ENCODE data around the gene LANCL1.

Gene LANCL1, protein sequence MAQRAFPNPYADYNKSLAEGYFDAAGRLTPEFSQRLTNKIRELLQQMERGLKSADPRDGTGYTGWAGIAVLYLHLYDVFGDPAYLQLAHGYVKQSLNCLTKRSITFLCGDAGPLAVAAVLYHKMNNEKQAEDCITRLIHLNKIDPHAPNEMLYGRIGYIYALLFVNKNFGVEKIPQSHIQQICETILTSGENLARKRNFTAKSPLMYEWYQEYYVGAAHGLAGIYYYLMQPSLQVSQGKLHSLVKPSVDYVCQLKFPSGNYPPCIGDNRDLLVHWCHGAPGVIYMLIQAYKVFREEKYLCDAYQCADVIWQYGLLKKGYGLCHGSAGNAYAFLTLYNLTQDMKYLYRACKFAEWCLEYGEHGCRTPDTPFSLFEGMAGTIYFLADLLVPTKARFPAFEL

DNA sequence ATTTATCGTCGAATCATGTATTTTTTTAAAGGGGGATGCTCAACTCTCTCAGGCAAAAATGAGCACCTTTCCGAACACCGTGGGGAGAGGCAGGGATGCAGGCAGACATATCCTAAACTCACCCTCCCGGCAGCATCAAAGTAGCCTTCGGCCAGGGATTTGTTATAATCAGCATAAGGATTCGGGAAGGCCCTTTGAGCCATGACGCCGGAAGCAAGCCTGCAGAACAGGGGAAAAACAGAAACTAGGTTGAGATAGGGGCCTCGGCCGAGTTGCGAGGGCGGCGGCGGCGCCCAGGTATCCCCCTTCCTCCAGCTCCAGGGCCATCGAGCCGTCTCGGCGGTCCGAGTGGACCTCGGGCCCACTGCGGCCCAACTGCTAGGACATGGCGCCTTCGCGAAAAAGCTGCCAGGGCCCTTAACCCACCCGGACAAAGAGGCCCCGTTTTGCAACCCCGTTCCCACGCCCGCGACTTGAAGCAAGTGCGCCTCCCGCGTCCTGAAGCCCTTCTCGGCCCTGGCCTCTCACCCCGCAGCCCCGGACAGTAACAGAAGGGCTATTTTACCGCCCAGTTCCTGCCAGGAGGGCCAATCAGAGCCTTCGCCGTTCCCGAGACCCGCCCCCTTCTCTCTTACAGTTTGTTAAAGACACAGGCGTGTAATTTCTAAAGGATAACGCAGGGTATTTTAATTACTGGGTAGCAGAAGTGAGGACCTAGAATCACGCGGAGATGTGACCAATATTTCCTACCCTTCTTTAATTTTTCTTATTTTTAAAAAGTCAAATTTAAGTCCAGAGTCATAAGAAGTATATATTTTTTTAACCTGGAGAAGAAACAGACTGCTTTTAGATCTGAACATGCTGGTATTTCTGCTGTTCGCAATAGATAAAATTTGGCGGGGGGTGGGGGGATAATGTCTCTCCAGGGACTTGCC, at the start of gene LANCL1:
LANCL1 (minus strand) TSS at position 566 of the 935 bp plus-strand sequence; CDS start at position 203, 363 bp downstream.
- DNase-seq: peak; percentile 93

DNA sequence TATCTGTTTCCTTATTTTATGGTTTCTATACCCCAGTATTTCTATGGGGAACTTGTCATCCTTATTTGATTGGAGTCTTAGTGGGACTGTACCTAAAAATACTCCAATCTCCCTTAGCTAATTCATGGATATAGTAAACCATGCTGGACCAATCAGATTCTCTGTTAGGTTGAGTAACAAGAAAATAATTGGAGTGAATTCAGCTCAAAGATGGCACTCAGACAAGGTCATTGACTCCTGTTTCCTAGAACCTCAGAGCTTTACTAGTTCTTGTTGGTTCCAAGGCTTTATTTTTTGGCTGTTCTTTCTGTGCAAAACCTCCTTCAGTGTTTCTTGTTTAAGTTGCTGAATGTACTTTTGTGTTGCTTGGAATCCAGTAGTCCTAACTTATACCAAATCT, 48.0 kb upstream of the LANCL1 start:
- DNase-seq: no peak

DNA sequence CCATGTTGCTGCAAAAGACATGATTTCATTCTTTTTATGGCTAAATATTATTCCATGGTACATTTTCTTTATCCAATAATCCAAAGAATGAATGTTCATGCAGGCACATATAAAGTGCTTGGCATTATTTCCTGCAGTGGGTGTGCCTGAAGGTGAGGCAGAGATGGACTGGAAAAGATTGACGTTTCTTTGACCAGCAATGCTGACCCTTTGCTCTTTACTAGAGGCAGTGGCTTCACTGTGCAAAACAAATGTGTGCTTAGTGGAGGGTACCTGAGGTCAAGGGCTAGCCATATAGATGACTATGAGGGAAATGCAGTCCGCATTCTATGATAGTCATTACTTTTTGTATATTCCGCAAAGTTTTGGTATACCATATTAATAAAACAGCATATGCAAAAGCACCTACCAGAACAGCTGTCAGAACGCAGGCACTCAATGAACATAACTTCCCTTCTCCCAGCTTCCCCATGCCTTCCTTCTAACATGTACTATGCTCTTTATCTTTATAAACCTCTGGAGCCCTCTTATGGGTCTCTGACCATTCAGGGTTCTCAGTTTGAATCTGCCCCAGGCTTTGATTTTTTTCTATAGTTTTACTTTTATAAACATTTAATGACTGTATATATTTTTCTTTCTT, 47.2 kb upstream of the LANCL1 start:
- no peak for DNase-seq

DNA sequence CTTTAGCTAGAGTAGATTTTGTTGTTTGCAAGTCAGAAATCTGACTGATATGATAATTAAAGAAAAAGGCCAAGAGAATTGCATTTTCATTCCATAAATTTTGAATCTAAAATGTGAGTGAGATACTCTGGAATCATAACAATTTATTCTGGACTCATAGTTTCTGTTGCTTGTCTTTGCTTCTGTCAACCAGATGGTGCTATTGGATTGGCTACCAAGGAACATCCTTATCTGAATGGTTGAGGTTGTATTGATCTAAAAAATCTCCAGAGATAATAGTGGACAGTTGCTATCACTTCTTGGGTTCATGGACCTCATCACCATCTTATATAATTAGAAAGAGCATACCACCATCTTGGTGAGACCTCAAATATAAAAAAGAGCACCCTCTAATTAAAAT, 45.8 kb upstream of the LANCL1 start:
- no peak for DNase-seq

DNA sequence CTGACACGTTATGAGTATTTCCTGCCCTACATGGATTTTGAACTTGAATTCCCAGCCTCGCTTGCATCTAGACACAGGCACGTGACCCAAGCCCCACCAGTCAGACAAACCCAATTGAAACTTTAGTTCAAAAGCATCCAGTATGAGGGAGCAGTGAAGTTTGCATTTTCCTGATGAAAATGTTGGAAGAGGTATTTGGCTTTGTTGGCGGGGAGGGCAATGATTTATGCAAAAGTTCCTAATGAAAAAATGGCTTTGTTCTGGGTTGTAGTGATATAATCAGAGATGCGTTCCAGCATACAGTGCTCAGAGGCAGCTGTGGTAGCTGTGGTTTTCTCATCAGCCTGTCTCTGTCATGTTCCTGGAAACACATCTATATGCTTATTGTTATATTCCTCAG, 43.0 kb upstream of the LANCL1 start:
- DNase-seq: no peak

DNA sequence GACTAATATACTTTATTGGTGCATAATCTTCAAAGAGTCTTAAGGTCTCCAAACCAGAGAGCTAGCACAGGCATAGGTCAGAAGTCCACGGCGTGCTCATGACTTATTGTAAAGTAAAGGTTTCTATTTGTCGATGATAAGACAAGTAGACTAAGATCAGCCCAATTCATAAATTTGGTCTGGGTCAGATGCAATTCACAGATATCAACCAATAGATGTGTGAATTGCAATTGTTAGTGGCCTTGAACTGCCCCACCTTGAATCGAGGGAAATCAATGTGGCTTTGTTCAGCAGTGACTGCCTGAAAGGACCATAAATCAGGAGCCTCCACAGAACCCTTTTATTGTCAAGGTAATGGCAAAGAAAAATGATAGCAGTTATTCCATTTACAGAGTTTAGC, 40.7 kb upstream of the LANCL1 start:
- DNase-seq: no peak

DNA sequence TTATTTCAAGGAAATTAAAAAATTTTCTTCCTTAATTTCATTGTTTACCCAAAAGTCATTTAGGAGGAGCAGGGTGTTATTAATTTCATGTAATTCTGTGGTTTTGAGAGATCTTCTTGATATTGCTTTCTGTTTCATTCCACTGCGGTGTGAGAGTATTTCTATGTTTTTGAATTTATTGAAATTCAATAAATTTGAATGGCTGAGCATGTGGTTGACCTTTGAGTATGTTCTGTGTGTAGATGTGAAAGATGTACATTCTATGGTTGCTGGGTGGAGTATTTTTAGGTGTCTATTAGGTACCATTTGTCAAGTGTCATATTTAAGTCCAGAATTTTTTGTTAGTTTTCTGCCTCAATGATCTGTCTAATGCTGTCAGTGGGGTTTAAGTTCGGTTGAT, 39.4 kb upstream of the LANCL1 start:
- DNase-seq: no peak

DNA sequence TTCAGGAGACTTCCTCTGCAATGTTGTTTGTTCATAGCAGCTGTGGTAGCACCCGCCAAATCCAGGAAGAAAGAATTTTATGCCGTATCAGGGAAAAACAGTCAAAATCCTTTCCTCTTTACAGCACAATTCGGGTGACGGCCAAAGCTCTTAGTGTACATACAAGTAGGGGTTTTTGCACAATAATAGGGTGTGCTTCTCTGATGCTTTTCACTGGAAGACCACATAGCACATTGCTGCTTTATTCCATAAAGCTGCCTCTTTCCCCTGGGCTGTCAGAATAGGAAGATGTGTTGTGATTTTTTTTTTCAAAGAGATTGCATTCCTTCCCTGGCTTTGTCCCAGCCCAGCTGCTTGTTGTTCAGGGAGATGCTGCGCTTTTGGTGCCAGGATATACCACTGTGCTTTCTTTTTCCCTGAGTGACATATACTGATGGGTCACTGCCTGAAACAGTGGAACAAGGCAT, 27.2 kb upstream of the LANCL1 start:
- DNase-seq: peak; percentile 46

DNA sequence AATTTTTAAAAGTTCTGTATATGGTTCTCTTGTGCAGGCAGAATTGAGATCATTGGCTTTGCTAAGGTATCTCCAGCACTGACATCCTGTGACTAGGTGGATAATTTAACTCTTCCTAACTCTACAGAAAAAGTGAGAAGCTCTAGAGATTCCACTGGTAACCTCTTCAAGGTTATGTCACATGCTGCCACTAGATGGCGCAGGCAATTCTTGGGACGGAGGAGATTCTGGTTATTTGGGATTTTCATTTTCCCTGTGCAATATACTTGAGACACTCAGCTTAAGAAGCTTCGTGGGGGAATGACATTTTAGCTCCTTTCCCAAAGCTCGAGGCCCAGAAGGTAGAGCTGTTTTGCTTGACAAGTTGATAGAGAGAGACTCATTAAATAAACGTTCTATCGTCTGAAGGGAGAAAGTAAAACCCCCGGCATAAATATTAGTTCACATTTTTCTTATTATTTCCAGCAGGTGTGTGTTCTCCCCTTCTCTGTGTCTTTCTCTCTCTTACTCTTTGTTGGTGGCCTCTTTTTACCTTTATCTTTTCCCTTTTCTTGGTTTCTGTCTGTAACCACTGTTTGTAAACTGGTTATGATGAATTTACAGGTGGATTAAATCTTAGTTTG, 26.6 kb upstream of the LANCL1 start:
- peak; percentile 44 for DNase-seq

DNA sequence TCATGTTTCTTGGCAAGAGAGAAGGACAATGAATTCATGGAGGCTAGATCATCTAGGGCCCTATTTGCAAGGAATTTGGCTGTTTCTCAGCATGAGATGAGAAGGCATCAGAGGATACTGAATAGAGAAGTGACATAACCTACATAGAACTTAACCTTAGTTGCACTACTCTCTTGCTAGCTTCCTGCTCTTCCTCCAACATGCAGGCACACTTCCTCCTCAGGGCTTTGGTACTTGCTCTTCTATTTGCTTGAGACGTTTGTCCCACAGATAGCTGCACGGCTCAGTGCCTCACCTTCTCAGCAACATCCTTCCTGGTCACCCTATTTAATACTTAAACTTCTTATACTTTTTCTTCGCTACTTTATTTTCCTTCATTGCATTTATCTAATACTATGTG, 20.0 kb upstream of the LANCL1 start:
- DNase-seq: no peak

DNA sequence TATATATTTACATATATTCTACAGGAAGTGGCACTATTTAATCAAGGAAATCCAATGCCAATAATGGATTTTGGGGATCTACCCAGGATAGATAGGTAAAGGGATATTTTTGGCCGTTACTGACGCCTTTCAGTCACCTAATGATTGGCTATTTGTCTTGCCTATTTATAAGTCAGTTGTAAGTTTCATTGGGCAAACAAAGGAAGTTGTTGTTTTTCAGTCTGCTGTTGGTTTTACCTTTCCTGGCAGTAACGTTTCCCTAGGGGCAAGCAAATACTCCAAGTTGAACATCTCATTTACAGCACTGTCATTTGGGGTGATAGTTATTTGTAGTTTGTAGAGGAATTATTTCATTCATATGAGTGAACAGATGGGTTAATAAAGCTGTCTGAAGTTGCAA, 17.0 kb upstream of the LANCL1 start:
- DNase-seq: no peak

DNA sequence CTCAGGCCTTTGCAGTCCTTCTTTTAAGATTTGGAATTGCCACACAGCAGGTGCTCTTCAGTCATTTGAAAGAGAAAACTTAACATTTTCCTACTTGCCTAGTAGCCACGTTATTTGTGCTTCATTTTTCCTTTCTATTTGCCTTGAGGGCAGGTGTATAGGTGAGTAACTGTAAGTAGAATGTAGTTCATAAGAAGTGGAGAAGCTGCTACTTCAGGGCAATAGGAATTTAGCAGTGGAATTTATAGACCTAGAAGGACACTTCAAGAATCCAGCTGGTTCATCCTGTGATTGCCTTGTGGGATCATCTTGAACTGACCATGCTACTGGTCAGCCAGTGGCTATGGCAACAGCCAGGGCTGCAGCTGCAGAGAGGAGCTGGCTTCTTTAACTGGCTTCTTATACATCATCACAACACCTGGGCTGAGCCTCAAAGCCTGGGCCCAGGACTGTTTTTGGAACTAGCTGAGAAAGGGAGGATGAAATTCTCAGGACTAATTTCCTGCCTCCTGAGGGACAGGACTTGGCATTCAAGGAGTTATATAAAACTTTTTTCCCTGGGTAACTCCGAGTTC, 5.1 kb upstream of the LANCL1 start:
- DNase-seq: no peak

DNA sequence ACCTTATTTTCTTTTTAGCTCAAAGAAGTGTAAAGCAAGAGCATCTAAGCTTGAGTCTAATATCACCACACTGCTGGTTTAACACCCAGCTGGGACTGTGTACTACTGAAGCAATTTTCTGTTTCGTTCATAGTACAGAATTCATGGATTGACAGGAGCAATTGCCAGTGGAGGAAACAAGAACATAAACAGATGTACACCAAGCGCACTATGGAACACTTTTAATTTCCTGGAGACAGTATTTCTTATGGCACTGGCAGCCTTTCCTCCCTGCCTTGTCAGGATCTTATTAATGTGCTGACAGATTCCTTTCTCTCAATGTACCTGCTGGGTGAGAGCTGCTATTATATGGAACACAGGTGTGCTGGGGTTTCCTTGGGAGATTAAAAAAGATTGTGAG, 4.2 kb upstream of the LANCL1 start:
- DNase-seq: no peak

DNA sequence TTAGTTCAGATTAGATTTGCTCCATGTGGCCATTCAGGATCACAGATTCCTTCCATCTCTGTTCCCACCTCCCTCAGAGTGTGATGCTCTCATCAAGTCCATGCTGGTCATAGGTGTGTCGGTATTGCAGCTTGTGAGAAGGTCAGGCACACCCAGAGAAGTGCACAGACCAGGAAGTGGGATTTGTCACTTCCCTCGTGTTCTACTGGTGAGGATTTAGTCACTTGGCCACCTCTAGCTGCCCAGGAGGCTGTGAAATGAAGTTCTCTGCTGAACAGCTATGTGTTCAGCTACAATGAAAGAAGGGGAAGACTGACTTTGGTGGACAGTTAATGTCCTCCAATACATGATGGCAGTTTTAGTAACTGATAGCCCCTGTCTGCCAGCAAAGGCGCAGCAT, 3.5 kb upstream of the LANCL1 start:
- DNase-seq: no peak

DNA sequence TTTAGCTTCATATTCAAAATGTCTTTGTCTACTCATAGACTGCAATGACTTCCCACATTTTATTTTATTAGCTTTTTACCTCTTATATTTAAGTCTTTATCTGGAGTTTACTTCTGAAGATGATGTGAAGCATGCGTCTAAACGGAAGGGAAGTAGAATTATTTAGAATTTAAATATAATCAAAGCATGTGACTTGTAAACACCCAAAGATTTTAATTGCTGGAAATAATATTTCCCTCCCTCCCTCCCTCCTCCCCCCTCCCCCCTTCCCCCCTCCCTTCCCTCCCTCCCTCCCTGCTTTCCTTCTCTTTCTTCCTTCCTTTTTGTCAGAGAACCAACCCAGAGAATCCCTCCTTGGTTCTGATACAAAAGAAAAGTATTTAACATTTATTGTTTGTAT, 2.1 kb upstream of the LANCL1 start:
- DNase-seq: no peak

DNA sequence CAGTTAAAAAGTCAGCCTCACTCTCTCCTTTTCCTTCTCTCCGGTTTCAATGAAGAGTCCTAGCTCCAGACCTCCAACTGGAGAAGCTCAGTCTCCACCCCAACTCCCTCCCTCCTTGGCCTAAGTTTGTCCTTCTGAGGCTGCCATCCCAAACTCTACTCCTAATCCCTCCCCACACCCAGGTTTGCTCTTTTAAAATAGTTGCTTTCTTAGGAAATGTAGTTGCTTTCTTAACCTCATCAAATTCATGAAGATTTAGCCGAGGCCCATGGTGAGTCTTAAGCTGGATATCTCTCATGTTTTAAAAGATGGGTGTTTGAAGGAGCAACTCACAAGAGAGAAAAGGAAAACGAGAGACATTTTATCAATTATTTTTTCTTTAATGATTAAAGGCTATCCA, 937 bp upstream of the LANCL1 start:
- peak; percentile 8 for DNase-seq

DNA sequence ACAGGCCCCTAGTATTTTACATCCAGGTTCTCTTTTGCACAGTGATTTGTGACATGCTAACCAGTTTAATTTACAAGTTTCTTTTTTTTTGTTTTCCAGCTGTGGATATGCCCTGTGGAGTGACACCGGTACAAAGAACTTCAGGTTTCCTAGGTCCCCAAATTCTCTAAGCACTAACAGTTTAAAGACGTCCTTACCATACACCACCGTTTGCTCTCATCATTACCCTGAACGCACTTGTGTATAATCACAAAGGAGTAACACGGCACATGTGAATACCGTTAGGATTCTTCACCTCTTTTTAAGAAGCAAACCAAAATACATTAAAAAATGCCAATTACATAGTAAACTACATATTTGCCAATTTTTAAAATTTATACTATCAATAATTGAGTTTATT, 853 bp downstream of the LANCL1 start:
- peak; percentile 38 for DNase-seq

DNA sequence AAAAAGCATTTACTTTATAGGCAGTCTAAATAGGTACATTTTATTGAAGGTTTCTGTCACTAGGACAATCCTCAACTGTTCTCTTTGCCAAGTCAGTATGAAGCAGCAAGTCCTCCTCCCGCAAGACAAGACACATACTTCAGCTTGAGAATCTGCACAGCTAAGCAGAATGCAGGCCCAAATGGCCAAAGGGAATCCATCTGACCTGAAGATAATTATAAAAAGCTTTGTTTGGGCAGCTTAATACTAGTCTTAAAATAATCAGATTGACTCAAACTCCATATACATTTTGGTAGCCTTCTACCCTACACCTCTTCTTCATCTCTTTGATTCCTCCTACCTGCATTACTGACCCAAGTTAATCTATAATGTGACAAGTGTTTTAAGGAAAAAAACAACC, 1.8 kb downstream of the LANCL1 start:
- no peak for DNase-seq

DNA sequence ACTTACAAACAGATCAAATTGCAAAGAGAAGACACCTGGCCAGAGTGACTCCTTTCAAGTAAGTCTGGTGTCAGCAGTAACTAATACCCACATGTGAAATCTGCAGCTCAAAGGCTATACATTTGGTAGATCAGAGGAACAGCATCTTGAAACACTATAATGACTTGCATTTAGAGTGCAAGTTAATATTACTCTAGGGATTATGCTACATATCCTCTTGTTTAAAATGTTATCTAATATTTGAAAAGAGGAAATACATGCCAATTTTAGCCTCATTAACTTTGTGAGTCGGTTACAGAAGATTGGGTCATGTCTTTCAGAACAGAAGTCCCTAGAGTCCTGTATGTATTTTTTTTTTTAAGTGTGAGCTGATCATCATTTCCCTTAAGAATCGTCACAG, 15.2 kb downstream of the LANCL1 start:
- DNase-seq: no peak

DNA sequence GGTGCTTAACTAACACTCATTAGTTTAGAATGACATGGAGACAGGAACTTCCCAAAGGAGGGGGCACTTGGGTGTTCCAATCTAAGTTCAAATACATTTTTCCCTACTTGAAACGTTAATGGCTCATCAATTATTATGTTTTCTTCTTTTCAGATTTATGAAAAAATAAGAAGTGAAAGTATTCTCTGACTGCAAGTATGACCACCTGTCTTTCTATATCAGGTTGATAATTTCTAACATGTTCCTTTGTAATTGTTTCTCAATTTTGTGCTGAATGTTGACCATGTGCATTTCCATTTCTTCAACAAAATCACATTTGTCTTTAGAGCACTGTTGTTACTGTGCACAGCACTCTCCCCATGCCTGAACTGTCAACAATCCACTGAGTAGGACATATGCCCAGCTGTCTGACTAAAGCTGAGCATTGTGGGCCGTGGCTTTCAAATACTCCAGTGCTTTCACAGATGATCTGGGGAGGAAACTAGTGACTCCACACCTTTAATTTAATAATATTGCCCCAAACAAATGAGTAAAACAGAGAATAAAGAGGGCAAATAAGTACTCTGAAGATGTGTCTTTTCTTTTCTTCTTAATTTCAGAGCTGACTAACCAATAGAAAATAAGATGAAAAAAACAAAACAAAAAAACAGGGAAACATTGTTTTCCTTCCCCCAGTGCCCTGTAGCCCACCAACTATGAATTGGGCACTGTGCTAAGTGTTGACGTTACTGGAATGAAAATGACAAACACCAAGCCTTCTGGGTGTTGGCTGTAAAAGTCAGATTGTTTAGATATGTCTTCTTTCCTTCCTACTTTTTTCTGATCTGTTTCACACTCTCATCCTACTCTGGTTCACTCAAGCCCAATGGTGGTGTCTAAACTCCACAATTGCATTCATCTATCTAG, 16.0 kb downstream of the LANCL1 start:
- DNase-seq: no peak

DNA sequence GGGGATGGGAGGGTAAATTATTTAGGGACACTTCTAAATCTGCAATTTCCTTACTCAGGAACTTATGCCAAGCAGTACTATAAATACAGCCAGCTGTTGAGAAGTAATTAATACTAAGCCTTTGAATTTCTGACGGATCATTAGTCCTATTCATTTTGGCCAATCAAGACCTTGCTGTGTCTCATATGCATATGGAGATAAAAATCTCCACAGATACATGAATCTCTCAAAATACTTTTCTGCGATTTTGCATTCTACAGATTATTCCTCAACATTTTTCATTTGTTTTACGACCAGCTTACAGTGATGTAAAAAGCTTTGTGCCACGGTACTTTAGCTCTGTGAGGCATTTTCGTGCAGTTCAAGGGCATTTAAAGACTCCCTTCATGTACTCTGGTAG, 16.7 kb downstream of the LANCL1 start:
- DNase-seq: no peak
